Measurements from ENCODE around the gene MUC15.

Gene MUC15

DNA sequence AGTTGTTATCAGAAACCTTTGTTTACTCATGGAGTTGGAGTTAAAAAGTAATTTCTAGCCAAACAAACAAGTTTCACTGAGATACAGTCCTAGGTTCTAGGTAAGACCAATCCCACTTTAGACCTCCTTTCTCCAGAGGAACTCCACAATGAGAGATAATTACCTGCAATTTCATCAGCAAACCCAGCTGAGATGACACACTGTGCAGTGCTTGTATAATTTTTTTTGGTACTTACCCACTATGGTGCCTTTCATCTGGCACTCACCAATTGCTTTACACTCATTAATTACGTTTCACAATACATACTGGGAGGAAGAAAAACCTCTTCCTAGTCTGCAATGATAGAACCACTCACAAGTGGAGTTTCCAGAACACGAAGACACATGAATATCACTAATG, 1.8 kb upstream of the MUC15 start:
- no peak for DNase-seq

- no peak for DNase-seq
Measured at GRCh38 chr11:26572770-26573402, 823 bp upstream of the MUC15 start.

- DNase-seq = no peak
Measured at GRCh38 chr11:26569646-26570045, 2.4 kb downstream of the MUC15 start.

GRCh38 chr11:26558190-26558589, 13.9 kb downstream of the MUC15 start:
- no peak for DNase-seq

GRCh38 chr11:26557666-26558065, 14.4 kb downstream of the MUC15 start:
- DNase-seq = no peak

DNA sequence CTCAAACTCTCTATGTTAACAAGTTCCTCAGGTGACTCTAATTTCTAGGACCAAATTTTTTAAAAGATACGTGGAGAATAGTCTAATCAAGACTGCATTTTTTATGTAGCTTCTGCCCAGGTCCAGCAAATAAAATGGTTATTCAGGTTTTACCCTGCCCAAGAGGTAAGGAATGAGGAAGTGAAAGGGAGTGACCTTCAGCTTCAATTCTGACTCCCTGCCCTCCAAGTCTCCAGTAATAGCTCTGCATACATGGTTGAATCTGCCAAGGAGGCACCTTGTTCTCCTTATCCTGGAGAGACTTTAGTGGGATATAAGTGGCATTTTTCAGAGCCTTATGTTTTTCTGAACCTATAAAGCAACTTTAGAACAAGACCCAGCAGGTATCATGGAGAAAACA, 15.5 kb downstream of the MUC15 start:
- DNase-seq = no peak

DNA sequence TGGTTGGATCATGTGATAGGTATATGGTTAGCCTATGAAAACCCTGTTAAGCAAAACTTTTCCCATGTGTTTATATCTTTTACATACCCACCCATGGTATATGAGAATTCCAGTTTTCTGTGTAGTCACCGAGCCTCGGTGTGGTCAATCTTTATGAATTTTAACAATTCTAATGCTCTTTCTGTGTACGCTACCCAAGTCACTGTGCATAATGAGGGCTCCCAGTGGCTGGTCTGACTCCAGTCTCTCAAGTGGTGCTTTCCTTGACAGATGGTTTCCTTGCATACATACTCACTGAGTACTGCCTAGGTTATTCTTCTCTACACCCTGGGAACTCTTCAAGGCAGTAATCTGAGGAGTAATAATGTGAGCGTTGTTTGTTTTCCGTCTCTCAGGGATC, 17.6 kb downstream of the MUC15 start:
- no peak for DNase-seq

- no peak for DNase-seq
Measured at GRCh38 chr11:26553182-26553581, 18.9 kb downstream of the MUC15 start.

GRCh38 chr11:26551186-26551801, 20.8 kb downstream of the MUC15 start:
- DNase-seq = no peak

DNA sequence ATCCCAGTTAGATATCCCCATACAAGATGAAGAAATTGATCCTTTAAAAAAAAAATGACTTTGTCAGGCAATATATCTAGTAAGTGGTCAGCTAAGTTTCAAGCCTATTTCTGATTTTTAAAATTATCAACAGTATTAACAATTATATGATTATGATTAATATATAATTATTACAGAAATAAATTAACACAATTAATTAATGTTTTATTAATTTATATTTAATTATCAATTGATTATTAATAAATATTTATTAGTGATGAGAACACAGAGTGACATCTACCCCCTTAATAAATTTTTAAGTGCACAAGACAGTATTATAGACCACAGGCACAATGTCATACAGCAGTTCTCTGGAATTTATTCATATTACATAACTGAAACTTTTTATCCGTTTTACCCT, 22.0 kb downstream of the MUC15 start:
- DNase-seq = no peak

DNA sequence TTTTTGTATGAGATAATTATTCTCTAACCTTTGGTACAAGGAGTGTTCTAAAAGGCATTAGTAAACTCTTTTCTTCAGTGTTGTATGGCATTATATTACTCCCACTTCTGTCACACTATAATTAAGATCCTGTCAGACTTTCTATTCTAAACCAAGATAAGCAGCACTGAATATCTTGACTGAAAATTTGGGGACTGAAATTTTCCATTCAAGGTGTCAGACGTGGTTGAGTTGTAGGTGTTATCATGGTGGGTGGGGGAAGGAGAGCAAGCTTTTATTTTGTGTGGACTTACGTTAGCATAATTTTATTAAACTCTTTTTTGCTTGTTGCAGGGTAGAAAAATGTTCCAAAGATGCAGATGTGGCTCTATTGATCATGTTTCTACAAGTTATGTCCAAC, 22.9 kb downstream of the MUC15 start:
- no peak for DNase-seq

DNA sequence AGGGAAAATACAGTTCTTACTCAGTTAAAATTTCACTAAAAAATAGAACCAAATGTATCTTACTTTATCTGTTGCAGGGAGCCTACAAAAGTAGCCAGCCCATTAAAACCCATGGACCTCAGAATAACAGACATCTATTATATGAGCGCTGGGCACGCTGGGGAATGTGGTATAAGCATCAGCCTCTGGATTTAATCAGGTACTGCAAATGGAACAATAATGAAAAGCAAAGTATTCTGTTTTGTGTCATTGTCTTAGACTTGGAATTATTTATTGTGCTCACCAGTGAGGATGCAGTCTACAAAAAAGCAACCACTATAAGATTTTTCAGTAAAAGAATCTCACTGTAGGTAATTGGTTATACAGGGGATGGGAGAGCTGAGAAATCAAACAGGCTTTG, 30.2 kb downstream of the MUC15 start:
- no peak for DNase-seq

- no peak for DNase-seq
Measured at GRCh38 chr11:26539517-26539916, 32.5 kb downstream of the MUC15 start.

GRCh38 chr11:26537341-26537740, 34.7 kb downstream of the MUC15 start:
- no peak for DNase-seq

GRCh38 chr11:26527685-26528084, 44.4 kb downstream of the MUC15 start:
- DNase-seq = no peak

GRCh38 chr11:26522912-26523610, 49.0 kb downstream of the MUC15 start:
- DNase-seq = no peak

GRCh38 chr11:26519469-26519868, 52.6 kb downstream of the MUC15 start:
- no peak for DNase-seq

GRCh38 chr11:26512196-26512595, 59.9 kb downstream of the MUC15 start:
- no peak for DNase-seq

- no peak for DNase-seq
Measured at GRCh38 chr11:26510756-26511155, 61.3 kb downstream of the MUC15 start.

- DNase-seq = no peak
Measured at GRCh38 chr11:26510164-26510563, 61.9 kb downstream of the MUC15 start.
